ENCODE measurements around the gene ENAH. TPM values are rescaled to one million over a fixed set of nuclear protein-coding genes. Genes with fewer than 3 reads are reported as not detected.

The ENAH gene
- total and polyA plus RNA-seq, 9 of the 15 experiments (the other 6 are each of a cell fraction or from before 2014, with no cell fraction given) = 0.03 to 1.2 (median 0.15) TPM

DNA sequence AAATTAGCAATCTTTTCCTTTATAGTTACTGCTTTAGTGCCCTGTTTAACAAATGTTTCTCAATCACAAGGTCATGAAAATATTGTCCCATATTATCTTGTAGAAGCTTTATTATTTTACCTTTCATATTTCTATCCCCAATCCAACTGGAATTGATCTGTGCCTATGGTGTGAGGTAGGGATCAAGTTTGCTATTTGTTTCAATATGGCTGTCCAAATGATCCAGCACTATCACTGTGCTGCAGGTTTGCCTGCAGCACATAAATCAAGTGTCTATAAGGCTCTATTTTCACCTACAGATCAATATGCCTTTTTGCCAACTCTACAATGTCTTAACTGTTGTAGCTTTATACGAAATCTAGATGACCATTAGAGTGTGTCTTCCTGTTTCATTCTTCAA is 96.2 kb downstream of the ENAH start:
- ChIA-PET CTCF (ENCODE audit: low intra/inter-chr PET ratio) (no interaction called here), POLR2A (interaction anchor here (0.9 to 2.0 kb wide), 2 partner anchors 9 to 10 kb away, joined by 3 to 4 read pairs; no protein-coding TSS in a partner anchor)
- Histone ChIP-seq H3K9ac (ENCODE audit: insufficient read depth in 1 of 2, low read depth in 2 of 2, low read length in 2 of 2) (no peak overlapping the region), H4K20me1 (replicated peaks; ENCODE audit: control insufficient read depth, insufficient read depth, low read length) (no peaks in the 10 kb centered on the region), H3K9me3 (replicated peaks; ENCODE audit: control insufficient read depth, insufficient read depth, low read depth, low read length) (no peaks in the 10 kb centered on the region), H3K79me2 (ENCODE audit: control insufficient read depth, insufficient read depth, low read length) (no peaks in the 10 kb centered on the region), H3K4me3 (no peak overlapping the region), H2AFZ (ENCODE audit: low read depth, low read length) (no peak overlapping the region), H3K27ac (ENCODE audit: extremely low read depth, low read depth, low read length) (no peak overlapping the region), H3K4me2 (ENCODE audit: insufficient read depth, low read length) (no peak overlapping the region), H3K27me3 (ENCODE audit: control insufficient read depth in 2 of 2, insufficient read depth in 2 of 2, low read length in 2 of 2) (peaks cover 6 to 14% of the 10 kb centered on the region in 2 experiments; a peak in 4 of 5 replicates), H3K4me1 (replicated peaks in 1 of 2; ENCODE audit: control insufficient read depth in 2 of 2, insufficient read depth in 2 of 2, low read length in 2 of 2) (no peaks in the 10 kb centered on the region; a peak in 1 of 5 replicates), H3K9me1 (ENCODE audit: control insufficient read depth, insufficient read depth, low read length) (no peaks in the 10 kb centered on the region), H3K36me3 (ENCODE audit: control insufficient read depth, insufficient read depth, low read length) (no peaks in the 10 kb centered on the region)
- in situ Hi-C loops (cut with MboI) = no loop called here
- BruUV-seq (replicated peaks) = no TSS peak
- intact Hi-C loops (cut with micrococcal nuclease) = no loop called here
- WGBS (ENCODE audit: insufficient coverage, low coverage, missing lambda C conversion rate) = 8% methylated on average over 1 of the region's 1 CpG
- FAIRE-seq (no peak), ATAC-seq (no peak), DNase-seq (ENCODE audit: extremely low read depth in 1 of 4, low spot score in 3 of 4) (no peak)
- TF ChIP-seq RNF219 (CRISPR knock-in tag; IDR thresholded peaks at IDR 0.05) = no peak
- no peak for TF ChIP-seq ZNF512 (tag; IDR thresholded peaks at IDR 0.05)
- 0 out of 3 replicates have a peak, but pooled peaks of 1 of the 2 experiments have one; percentile 23 for TF ChIP-seq CBX3 (IDR thresholded peaks at IDR 0.05; ENCODE audit: borderline replicate concordance in 1 of 2, low read length in 2 of 2)
- TF ChIP-seq YY1 (IDR thresholded peaks at IDR 0.05; ENCODE audit: borderline replicate concordance in 1 of 3, control insufficient read depth in 1 of 3, extremely low read depth in 1 of 3, insufficient read depth in 3 of 3, insufficient read length in 1 of 3, insufficient replicate concordance in 2 of 3, low read depth in 1 of 3, low read length in 2 of 3) = peak in 1 of 3 experiments; percentile 10
